GM18870 (cell line): ENCODE data around the gene BLACAT1.
"Not testable (repeated sequence)": the region's sequence is repeated elsewhere in the genome, so short reads cannot be mapped to it uniquely, and the experiment has no call there.

Source experiments
- ATAC-seq: cut with Tn5 transposase; IDR thresholded peaks from one replicate; pipeline ENCODE4 v1.9.1; 2021; ENCODE audit warnings: moderate library complexity; ENCODE audit not compliant: unreplicated experiment

The BLACAT1 gene

GRCh38 chr1:205421798-205422197 is 34.0 kb downstream of the BLACAT1 start, which contains the start of gene LEMD1:
LEMD1 (minus strand) TSS chr1:205422056; CDS start chr1:205420536, 1,520 bp downstream.
- no peak for ATAC-seq

GRCh38 chr1:205420938-205421337 is 34.9 kb downstream of the BLACAT1 start:
- ATAC-seq, result no peak

GRCh38 chr1:205417870-205418635 is 37.8 kb downstream of the BLACAT1 start:
- ATAC-seq, result no peak

GRCh38 chr1:205416322-205416721 is 39.5 kb downstream of the BLACAT1 start:
- ATAC-seq, result no peak

GRCh38 chr1:205410581-205411298 is 45.1 kb downstream of the BLACAT1 start:
- ATAC-seq, result no peak

GRCh38 chr1:205407970-205408369 is 47.9 kb downstream of the BLACAT1 start:
- no peak for ATAC-seq

- not testable (repeated sequence) for ATAC-seq
These were observed 49.6 kb downstream of the BLACAT1 start for GRCh38 chr1:205406252-205406651.
